CD14-positive monocyte (primary cell): ENCODE measurements around the gene TRPC1. TPM values are rescaled to one million over a fixed set of nuclear protein-coding genes. Genes with fewer than 3 reads are reported as not detected.

Experiments
- DNase-seq, 3 donors: peaks; one replicate each; pipeline ENCODE4 v3.0.0-alpha.2; 2011 to 2022
- H2AFZ ChIP-seq: 2 replicates; pipeline ENCODE4 v1.6.0; 2012; ENCODE audit warnings: mild to moderate bottlenecking, low read depth, low read length, inconsistent platforms; ENCODE audit not compliant: insufficient read depth, poor library complexity, severe bottlenecking
- H3K27ac ChIP-seq, 2 donors: 1 replicate in 1 of 2; 2 replicates in 1 of 2; pipeline ENCODE4 v1.5.1; 2012 to 2013; ENCODE audit warnings: low read length in 2 of 2, control low read depth in 1 of 2, inconsistent platforms in 1 of 2, low read depth in 1 of 2, mild to moderate bottlenecking in 1 of 2
- H3K27me3 ChIP-seq, 2 donors: one replicate each; pipeline versions ENCODE4 v1.6.0 to v1.6.1; 2011 to 2013; ENCODE audit warnings: low read length in 2 of 2; ENCODE audit not compliant: control insufficient read depth in 2 of 2, insufficient read depth in 2 of 2
- H3K36me3 ChIP-seq, 2 donors: replicated peaks in 1 of 2; 1 replicate in 1 of 2; 2 replicates in 1 of 2; pipeline versions ENCODE4 v1.5.1 to v1.6.1; 2012 to 2013; ENCODE audit warnings: low read length in 2 of 2, control low read depth in 1 of 2, inconsistent platforms in 1 of 2, mild to moderate bottlenecking in 1 of 2; ENCODE audit not compliant: insufficient read depth in 2 of 2, control insufficient read depth in 1 of 2
- H3K4me1 ChIP-seq, 2 donors: 1 replicate in 1 of 2; 2 replicates in 1 of 2; pipeline versions ENCODE4 v1.5.1 to v1.6.1; 2012 to 2013; ENCODE audit warnings: low read length in 2 of 2, control low read depth in 1 of 2, inconsistent platforms in 1 of 2, mild to moderate bottlenecking in 1 of 2, moderate library complexity in 1 of 2; ENCODE audit not compliant: insufficient read depth in 2 of 2, control insufficient read depth in 1 of 2
- H3K4me2 ChIP-seq: replicated peaks from 2 replicates; pipeline ENCODE3; 2012; ENCODE audit warnings: low read length, moderate library complexity, mild to moderate bottlenecking; ENCODE audit not compliant: poor library complexity, severe bottlenecking; ENCODE audit errors: extremely low read depth
- H3K4me3 ChIP-seq, 3 experiments: fragments of 200-600 bp in 1 of 3; sonication (generic) in 1 of 3; replicated peaks in 1 of 3; 1 replicate in 2 of 3; 2 replicates in 1 of 3; pipeline ENCODE4 v1.5.1; 2011 to 2013; ENCODE audit warnings: low read length in 3 of 3, mild to moderate bottlenecking in 3 of 3, control low read depth in 2 of 3, low read depth in 2 of 3, inconsistent platforms in 1 of 3, moderate library complexity in 1 of 3
- H3K79me2 ChIP-seq: 2 replicates; pipeline ENCODE4 v1.6.0; 2012; ENCODE audit warnings: mild to moderate bottlenecking, control low read depth, inconsistent platforms, low read length, moderate library complexity; ENCODE audit not compliant: insufficient read depth
- H3K9ac ChIP-seq: 2 replicates; pipeline ENCODE4 v1.6.0; 2017; ENCODE audit warnings: low read length, mild to moderate bottlenecking; ENCODE audit not compliant: insufficient read depth, poor library complexity, severe bottlenecking
- H3K9me3 ChIP-seq, 2 donors: replicated peaks in 1 of 2; 1 replicate in 1 of 2; 2 replicates in 1 of 2; pipeline versions ENCODE4 v1.5.1 to v1.6.1; 2012 to 2013; ENCODE audit warnings: low read length in 2 of 2, control low read depth in 1 of 2; ENCODE audit not compliant: control insufficient read depth in 1 of 2, insufficient read depth in 1 of 2
- H4K20me1 ChIP-seq: 2 replicates; pipeline ENCODE4 v1.6.0; 2012; ENCODE audit warnings: mild to moderate bottlenecking, low read length, control low read depth, moderate library complexity; ENCODE audit not compliant: insufficient read depth
- H3K27ac Mint-ChIP-seq, 7 donors: one replicate each; pipeline ENCODE4 v1.8.0; 2020; ENCODE audit warnings: mild to moderate bottlenecking in 7 of 7, mixed read lengths in 7 of 7, moderate library complexity in 6 of 7, inconsistent platforms in 2 of 7
- H3K27me3 Mint-ChIP-seq, 3 donors: one replicate each; pipeline ENCODE4 v1.8.0; 2021 to 2022; ENCODE audit warnings: low read depth in 3 of 3, mild to moderate bottlenecking in 3 of 3, mixed read lengths in 3 of 3, moderate library complexity in 3 of 3, inconsistent platforms in 1 of 3
- H3K36me3 Mint-ChIP-seq, 2 donors: one replicate each; pipeline ENCODE4 v1.8.0; 2020; ENCODE audit warnings: mixed read lengths in 2 of 2, inconsistent platforms in 1 of 2, mild to moderate bottlenecking in 1 of 2
- H3K4me1 Mint-ChIP-seq: one replicate; pipeline ENCODE4 v1.8.0; 2020; ENCODE audit warnings: mild to moderate bottlenecking, mixed read lengths
- H3K4me3 Mint-ChIP-seq, 2 donors: one replicate each; pipeline ENCODE4 v1.8.0; 2020; ENCODE audit warnings: mild to moderate bottlenecking in 2 of 2, mixed read lengths in 2 of 2, moderate library complexity in 1 of 2
- H3K9me3 Mint-ChIP-seq, 7 donors: one replicate each; pipeline ENCODE4 v1.8.0; 2020 to 2022; ENCODE audit warnings: mixed read lengths in 7 of 7, mild to moderate bottlenecking in 6 of 7, moderate library complexity in 6 of 7, inconsistent platforms in 2 of 7
- WGBS: methylation state at CpG from one replicate; pipeline ENCODE4 v1.1.5; 2013; ENCODE audit warnings: missing lambda C conversion rate; ENCODE audit not compliant: insufficient coverage; 5-methylcytosine and 5-hydroxymethylcytosine counted together
- intact Hi-C, 2 donors: fragments of 100-400 bp; cut with micrococcal nuclease; formaldehyde crosslinking; loops; one replicate each; pipeline versions ENCODE4 v1.15.0 to v1.15.1; 2023
- polyA plus RNA-seq, 3 donors: library from polyadenylated mRNA; depleted of rRNA in 1 of 3; unstranded in 2 of 3; stranded (reverse) in 1 of 3; fragments of 300-500 nt in 2 of 3; fragments of >200 nt in 1 of 3; fragmentation: Illumina TruSeq in 2 of 3; gene quantifications; 1 replicate in 2 of 3; 2 replicates in 1 of 3; pipeline ENCODE4 v1.2.3, GENCODE V29; 2012 to 2021
- TF ChIP-seq, protein P1 (sequence below): fragments of 200-600 bp; IDR thresholded peaks from one replicate; pipeline ENCODE4 v1.8.0; 2022; ENCODE audit warnings: antibody characterized with exemption, mild to moderate bottlenecking

Gene TRPC1
- polyA plus RNA-seq, 3 donors: 0.01 TPM; not detected in 2

DNA sequence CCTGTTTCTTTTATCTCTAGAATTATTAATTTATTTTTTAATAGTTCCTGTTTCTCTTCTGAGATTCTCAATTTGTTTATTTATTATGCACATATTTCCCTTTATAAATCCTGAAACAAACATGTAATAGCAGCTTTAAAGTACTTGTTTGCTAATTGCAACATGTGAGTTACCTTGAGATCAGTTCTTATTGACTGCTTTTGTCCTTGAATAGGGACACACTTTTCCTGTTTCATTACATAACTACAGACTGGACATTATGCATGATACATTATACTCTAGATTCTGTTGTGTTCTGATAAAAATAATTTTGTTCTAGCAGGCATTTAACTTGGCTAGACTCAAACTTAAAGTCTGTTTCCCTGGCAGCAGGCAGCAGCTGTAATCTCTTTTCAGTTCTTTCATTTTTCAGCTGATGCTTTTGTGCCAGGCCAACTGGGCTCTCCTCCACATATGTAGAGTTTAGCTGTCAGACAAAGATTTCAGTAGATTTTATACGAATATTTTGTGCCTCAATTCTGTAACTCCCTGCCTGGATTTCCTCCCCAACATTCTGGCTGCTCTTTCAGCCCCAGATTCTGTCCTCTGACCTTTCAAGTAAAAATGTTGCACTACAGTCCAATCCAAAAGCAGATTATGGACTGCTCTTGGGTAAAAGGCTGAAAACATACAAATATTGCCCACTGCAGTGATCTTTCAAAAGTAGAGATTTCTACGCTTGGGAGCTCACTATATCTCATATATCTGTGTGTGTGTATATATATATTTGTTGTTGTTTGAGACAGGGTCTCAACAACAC is 123.1 kb downstream of the TRPC1 start:
- no peak for DNase-seq
- H3K4me3 Mint-ChIP-seq: no peak overlapping the region
- TF ChIP-seq, protein P1, sequence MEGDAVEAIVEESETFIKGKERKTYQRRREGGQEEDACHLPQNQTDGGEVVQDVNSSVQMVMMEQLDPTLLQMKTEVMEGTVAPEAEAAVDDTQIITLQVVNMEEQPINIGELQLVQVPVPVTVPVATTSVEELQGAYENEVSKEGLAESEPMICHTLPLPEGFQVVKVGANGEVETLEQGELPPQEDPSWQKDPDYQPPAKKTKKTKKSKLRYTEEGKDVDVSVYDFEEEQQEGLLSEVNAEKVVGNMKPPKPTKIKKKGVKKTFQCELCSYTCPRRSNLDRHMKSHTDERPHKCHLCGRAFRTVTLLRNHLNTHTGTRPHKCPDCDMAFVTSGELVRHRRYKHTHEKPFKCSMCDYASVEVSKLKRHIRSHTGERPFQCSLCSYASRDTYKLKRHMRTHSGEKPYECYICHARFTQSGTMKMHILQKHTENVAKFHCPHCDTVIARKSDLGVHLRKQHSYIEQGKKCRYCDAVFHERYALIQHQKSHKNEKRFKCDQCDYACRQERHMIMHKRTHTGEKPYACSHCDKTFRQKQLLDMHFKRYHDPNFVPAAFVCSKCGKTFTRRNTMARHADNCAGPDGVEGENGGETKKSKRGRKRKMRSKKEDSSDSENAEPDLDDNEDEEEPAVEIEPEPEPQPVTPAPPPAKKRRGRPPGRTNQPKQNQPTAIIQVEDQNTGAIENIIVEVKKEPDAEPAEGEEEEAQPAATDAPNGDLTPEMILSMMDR: no peak
- WGBS: 80% methylated on average over 1 of the region's 2 CpGs
- Histone ChIP-seq H3K4me2 (no peak overlapping the region), H3K27me3 (no peaks in the 10 kb centered on the region), H4K20me1 (no peaks in the 10 kb centered on the region), H3K9me3 (peaks cover 0 to 6% of the 10 kb centered on the region in 2 donors), H3K27ac (no peak overlapping the region), H3K4me1 (peaks cover 17 to 21% of the 10 kb centered on the region in 2 donors), H2AFZ (no peak overlapping the region), H3K36me3 (no peaks in the 10 kb centered on the region), H3K4me3 (no peak overlapping the region), H3K9ac (no peak overlapping the region), H3K79me2 (no peaks in the 10 kb centered on the region)
- no peaks in the 10 kb centered on the region for H3K27me3 Mint-ChIP-seq
- peaks cover 3% of the 10 kb centered on the region for H3K4me1 Mint-ChIP-seq
- no peaks in the 10 kb centered on the region for H3K36me3 Mint-ChIP-seq
- peaks cover 0 to 3% (median 0%) of the 10 kb centered on the region in 7 donors for H3K9me3 Mint-ChIP-seq
- intact Hi-C loops: no loop called here
- H3K27ac Mint-ChIP-seq: no peak overlapping the region

- TF ChIP-seq, protein P1: no peak
- no peak overlapping the region for H3K4me2 ChIP-seq
- H3K36me3 Mint-ChIP-seq: no peaks in the 10 kb centered on the region
These were observed 125.3 kb downstream of the TRPC1 start for GRCh38 chr3:142849148-142849547.

More at GRCh38 chr3:142849148-142849547, 125.3 kb downstream of the TRPC1 start:
- H3K4me3 Mint-ChIP-seq: no peak overlapping the region
- H3K9me3 ChIP-seq: peaks cover 0 to 6% of the 10 kb centered on the region in 2 donors
- H3K27ac Mint-ChIP-seq: no peak overlapping the region
- H3K27me3 ChIP-seq: no peaks in the 10 kb centered on the region
- no peaks in the 10 kb centered on the region for H4K20me1 ChIP-seq
- H3K4me1 Mint-ChIP-seq: peaks cover 3% of the 10 kb centered on the region
- H3K4me3 ChIP-seq: no peak overlapping the region
- H3K79me2 ChIP-seq: no peaks in the 10 kb centered on the region
- no peak overlapping the region for H3K27ac ChIP-seq
- H3K9me3 Mint-ChIP-seq: peaks cover 0 to 3% (median 0%) of the 10 kb centered on the region in 7 donors
- no peaks in the 10 kb centered on the region for H3K27me3 Mint-ChIP-seq
- H3K4me1 ChIP-seq: peaks cover 17 to 21% of the 10 kb centered on the region in 2 donors
- no peak overlapping the region for H2AFZ ChIP-seq
- no CpG with 5 or more reads among the region's 3 CpGs for WGBS
- intact Hi-C loops: no loop called here
- H3K9ac ChIP-seq: no peak overlapping the region
- no peak for DNase-seq
- H3K36me3 ChIP-seq: no peaks in the 10 kb centered on the region
